ENCODE results near the gene LBX1.

Gene LBX1, protein sequence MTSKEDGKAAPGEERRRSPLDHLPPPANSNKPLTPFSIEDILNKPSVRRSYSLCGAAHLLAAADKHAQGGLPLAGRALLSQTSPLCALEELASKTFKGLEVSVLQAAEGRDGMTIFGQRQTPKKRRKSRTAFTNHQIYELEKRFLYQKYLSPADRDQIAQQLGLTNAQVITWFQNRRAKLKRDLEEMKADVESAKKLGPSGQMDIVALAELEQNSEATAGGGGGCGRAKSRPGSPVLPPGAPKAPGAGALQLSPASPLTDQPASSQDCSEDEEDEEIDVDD

DNA sequence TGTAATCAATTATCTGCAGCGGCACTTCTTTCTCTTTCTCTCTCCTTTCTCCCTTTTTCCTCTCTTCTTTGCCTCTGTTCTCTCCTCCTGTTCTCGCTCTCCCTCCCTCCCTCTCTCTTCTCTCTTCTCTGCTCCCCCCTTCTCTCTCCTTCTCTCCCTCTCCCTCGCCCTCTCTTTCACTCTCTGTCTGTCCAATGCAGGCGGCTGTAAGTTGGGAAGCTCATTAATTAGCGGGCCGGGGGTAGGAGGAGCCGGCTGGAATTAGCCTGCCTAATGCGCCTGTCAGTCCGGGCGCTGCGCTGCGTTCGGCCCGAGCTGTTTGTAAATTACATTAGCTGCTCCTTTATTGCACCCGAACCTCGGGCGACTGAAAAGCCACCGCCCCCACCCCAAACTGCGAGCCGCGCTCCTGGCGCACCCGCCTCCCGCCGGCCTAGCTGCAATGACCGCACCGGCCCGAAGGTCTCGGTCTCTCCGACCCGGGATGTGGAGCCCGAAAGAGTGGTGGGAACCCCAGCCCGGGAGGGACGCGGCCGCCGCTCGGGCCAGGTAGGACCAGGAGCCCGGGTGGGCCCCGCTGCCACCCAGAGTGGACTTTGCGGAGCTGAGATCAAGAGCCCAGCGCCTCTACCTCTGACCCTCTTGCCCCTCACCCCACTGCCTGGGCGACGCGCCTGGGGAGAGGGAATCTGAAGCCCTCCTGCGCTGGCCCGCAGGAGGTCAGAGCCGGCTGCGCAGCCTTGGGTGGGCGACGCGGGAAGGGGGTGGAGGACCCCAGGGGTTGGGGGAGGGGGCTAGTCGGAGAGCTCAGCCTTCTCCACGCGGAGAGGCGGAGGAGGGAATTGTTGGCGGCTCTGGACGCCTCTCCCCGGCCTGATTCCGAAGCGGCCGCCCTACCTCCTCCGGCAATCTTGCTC is at the start of gene LBX1:
Gene LBX1 (minus strand): TSS at position 198 of the 917 bp plus-strand sequence. CDS start 648 bp downstream, outside the sequence.
- H3K4me3 ChIP-seq, result peak within 1 kb of the TSS in 1 of 2 donors; percentile 24

DNA sequence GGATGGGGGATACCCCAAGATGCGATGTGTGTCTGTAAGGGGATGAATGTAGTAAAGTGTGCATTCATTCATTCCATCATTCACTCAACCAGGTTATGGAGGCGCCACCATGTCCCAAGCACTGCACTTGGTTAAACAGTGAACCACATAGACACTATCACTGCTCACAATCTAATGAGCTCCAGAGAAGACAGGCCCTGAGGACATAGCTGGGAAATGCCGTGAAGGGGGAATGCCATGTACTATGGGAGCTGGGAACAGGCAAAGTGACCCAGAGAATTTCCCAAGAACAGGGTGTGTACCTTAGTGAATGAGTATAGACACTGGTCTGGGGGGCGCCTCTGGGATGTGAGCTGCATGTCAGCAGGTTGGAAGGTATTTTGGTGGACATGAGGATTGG is 44.5 kb upstream of the LBX1 start:
- no peak overlapping the region for H3K4me3 ChIP-seq
- no peaks in the 10 kb centered on the region for H3K4me1 ChIP-seq
- TF ChIP-seq, protein P1, sequence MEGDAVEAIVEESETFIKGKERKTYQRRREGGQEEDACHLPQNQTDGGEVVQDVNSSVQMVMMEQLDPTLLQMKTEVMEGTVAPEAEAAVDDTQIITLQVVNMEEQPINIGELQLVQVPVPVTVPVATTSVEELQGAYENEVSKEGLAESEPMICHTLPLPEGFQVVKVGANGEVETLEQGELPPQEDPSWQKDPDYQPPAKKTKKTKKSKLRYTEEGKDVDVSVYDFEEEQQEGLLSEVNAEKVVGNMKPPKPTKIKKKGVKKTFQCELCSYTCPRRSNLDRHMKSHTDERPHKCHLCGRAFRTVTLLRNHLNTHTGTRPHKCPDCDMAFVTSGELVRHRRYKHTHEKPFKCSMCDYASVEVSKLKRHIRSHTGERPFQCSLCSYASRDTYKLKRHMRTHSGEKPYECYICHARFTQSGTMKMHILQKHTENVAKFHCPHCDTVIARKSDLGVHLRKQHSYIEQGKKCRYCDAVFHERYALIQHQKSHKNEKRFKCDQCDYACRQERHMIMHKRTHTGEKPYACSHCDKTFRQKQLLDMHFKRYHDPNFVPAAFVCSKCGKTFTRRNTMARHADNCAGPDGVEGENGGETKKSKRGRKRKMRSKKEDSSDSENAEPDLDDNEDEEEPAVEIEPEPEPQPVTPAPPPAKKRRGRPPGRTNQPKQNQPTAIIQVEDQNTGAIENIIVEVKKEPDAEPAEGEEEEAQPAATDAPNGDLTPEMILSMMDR (IDR thresholded peaks at IDR 0.05), result no peak
- peaks cover 0 to 47% of the 10 kb centered on the region in 2 donors for H3K27me3 ChIP-seq
- no peaks in the 10 kb centered on the region for H3K36me3 ChIP-seq
- no peak overlapping the region for H3K27ac ChIP-seq
- no peaks in the 10 kb centered on the region for H3K9me3 ChIP-seq
- DNase-seq, result no peak
- intact Hi-C loops (cut with DNase I; ENCODE audit: low total_unique reads), result loop anchor here (10.0 kb wide), 1 partner anchor 291 kb away; no protein-coding TSS in a partner anchor

More for the DNA sequence above, at the start of gene LBX1:
- Histone ChIP-seq H3K9me3 (no peaks in the 10 kb centered on the region), H3K27ac (no peak within 1 kb of the TSS), H3K4me1 (peaks cover 0 to 56% (median 53%) of the 10 kb centered on the region in 4 donors), H3K36me3 (no peaks in the 10 kb centered on the region), H3K27me3 (peaks cover 11 to 100% of the 10 kb centered on the region in 2 donors)
- DNase-seq, result no peak
- intact Hi-C loops (cut with DNase I; ENCODE audit: low total_unique reads), result no loop called here
- TF ChIP-seq, protein P1 (IDR thresholded peaks at IDR 0.05), result no peak

DNA sequence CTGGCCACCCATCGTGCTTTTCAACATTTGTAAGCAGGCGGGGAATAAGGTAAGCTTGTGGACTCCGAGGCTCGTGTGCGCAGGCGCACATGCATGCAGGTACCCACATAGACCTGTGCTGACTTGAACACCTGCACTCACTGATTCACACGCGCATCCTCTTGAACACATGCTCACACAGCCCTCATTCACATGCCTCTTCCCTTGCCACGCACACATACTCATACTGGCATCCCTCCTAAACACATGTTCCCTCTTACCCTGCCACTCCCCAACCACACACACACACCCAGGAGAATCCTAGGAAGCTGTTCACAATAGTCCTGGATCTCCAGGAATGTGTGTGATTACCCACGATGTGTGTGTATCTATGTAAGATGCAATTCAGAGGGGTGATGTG is 44.1 kb upstream of the LBX1 start:
- Histone ChIP-seq H3K27me3 (peaks cover 0 to 49% of the 10 kb centered on the region in 2 donors), H3K4me1 (no peaks in the 10 kb centered on the region), H3K27ac (no peak overlapping the region), H3K36me3 (no peaks in the 10 kb centered on the region), H3K4me3 (no peak overlapping the region), H3K9me3 (no peaks in the 10 kb centered on the region)
- intact Hi-C loops (cut with DNase I; ENCODE audit: low total_unique reads), result loop anchor here (10.0 kb wide), 1 partner anchor 291 kb away; no protein-coding TSS in a partner anchor
- DNase-seq, result no peak
- TF ChIP-seq, protein P1 (IDR thresholded peaks at IDR 0.05), result no peak

DNA sequence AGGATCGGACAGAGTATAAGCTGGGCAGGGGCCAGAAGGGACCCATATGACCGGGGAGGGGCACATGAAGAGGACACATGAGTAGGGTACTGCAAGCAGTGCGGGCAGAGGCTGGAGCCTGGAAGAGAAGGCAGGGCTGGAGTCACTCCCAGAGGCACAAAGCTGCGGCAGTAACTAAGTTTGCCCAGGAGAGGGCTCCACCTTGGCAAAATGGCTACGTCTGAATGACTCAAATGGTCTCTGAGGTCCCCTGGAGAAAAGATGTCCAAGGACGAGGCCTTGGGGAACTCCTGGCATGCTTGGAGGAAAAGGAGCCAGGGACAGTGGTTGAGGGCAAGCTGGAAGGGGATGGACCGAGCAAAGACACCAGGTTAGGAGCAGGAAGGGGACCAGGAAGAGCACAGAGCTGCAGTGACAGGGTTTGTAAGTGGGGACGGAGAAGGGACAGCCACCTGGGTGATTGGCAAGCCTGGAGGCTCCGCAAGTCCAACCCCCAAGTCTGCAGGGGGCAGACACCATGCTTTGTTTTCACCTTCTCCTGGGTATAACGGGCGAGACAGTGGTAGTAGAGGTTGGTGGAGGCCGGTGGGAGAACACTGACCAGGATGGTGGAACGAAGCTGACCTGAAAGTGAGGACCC is 43.1 kb upstream of the LBX1 start:
- intact Hi-C loops (cut with DNase I; ENCODE audit: low total_unique reads), result loop anchor here (10.0 kb wide), 1 partner anchor 292 kb away; no protein-coding TSS in a partner anchor
- Histone ChIP-seq H3K27me3 (peaks cover 0 to 53% of the 10 kb centered on the region in 2 donors), H3K4me3 (no peak overlapping the region), H3K27ac (no peak overlapping the region), H3K4me1 (no peaks in the 10 kb centered on the region), H3K9me3 (no peaks in the 10 kb centered on the region), H3K36me3 (no peaks in the 10 kb centered on the region)
- TF ChIP-seq, protein P1 (IDR thresholded peaks at IDR 0.05), result peak; percentile 56 to 65
- DNase-seq, result peak; percentile 36 to 68

DNA sequence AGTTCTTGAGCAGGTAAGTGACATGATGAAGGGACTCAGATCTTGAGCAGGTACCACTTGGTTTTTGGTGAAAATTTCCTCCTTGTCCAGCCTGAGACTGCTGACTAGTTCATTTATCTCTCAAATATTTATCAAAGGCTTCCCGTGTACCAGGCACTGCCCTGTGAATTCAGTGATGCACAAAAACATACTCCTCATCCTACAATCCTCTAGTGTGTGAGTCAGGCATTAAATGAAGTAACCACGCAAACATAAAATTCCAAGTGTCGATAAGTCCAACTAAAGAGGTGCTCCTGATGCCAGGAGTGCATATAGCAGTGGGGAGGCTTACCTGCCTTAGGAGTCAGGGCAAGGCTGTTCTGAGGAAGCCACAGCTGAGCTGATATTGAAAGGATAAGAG is 41.5 kb upstream of the LBX1 start:
- H3K4me3 ChIP-seq, result no peak overlapping the region
- intact Hi-C loops (cut with DNase I; ENCODE audit: low total_unique reads), result loop anchor here (10.0 kb wide), 1 partner anchor 294 kb away; no protein-coding TSS in a partner anchor

More for the DNA sequence above, 41.5 kb upstream of the LBX1 start:
- DNase-seq, result no peak
- TF ChIP-seq, protein P1 (IDR thresholded peaks at IDR 0.05), result no peak
- Histone ChIP-seq H3K27me3 (peaks cover 0 to 53% of the 10 kb centered on the region in 2 donors), H3K36me3 (no peaks in the 10 kb centered on the region), H3K9me3 (no peaks in the 10 kb centered on the region), H3K27ac (no peak overlapping the region), H3K4me1 (no peaks in the 10 kb centered on the region)

Measured in tibial artery (tissue), 4 donors.